Vagina (tissue), 2 donors: ENCODE results near the gene APOL1.

ENCODE experiments used
- CTCF ChIP-seq, 3 experiments: fragments of 450-650 bp in 2 of 3; fragments of 200-600 bp in 1 of 3; sonication (generic) in 1 of 3; IDR thresholded peaks; one replicate each; pipeline ENCODE4 v1.5.1; 2017 to 2019; ENCODE audit warnings: antibody characterized with exemption in 3 of 3, mild to moderate bottlenecking in 2 of 3, moderate library complexity in 2 of 3
- POLR2A ChIP-seq, 2 donors: fragments of 450-650 bp; IDR thresholded peaks; one replicate each; pipeline ENCODE4 v1.6.1; 2017; ENCODE audit warnings: antibody characterized with exemption in 2 of 2, mild to moderate bottlenecking in 2 of 2, moderate library complexity in 2 of 2

- no peak for TF ChIP-seq CTCF (IDR thresholded peaks at IDR 0.05)
- no peak for TF ChIP-seq POLR2A (IDR thresholded peaks at IDR 0.05)
These were observed 45.2 kb downstream of the APOL1 start for GRCh38 chr22:36298118-36298517.
